Peyer's patch (tissue), 4 donors: ENCODE data around the gene CBLB.

ENCODE experiments used
- CTCF ChIP-seq, 6 experiments: fragments of 450-650 bp in 4 of 6; fragments of 200-600 bp in 2 of 6; sonication (generic) in 1 of 6; IDR thresholded peaks; one replicate each; pipeline ENCODE4 v1.5.1; 2017 to 2019; ENCODE audit warnings: antibody characterized with exemption in 6 of 6, mild to moderate bottlenecking in 3 of 6, moderate library complexity in 1 of 6
- POLR2A ChIP-seq, 2 donors: fragments of 450-650 bp; IDR thresholded peaks; one replicate each; pipeline ENCODE4 v1.5.1; 2017; ENCODE audit warnings: antibody characterized with exemption in 2 of 2, mild to moderate bottlenecking in 2 of 2, moderate library complexity in 2 of 2

DNA sequence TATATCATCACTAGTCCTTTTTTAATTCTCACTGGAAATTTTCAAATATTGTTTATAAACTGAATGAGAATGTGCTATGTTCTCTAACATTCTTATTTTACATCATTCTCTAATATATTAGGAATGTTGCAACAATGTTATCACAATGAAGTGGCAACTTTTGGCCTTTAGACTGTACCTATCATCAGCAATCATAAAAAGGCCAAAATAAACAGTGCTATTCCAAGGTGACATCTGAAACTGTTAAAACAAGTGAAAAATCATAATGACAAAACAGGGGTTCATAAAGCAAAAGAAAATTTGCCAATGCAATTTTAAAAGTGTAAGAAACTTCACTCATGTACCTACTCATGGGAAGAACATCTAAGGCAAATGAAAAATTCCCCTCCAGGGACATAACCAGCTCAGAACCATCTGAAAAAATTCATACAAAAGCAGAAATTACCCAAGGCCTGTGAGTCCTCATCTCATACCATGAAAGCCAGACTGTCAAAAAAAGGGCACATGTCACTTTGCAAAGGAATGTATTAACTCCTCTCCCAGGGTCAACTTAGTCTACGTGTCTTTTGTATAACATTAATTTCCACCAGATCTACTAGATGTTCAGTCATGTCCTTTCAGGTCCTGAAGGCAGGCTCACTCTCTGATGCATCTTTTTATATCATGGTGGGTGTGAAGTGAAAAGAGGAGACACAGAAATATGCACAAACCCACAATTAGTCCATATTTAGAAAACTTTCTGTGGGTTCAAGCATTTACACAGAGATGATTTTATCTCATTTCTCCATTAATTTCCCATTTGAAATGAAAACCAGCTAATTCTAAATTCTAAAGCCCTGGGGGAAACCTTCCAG, 211.9 kb downstream of the CBLB start:
- no peak for TF ChIP-seq CTCF (IDR thresholded peaks at IDR 0.05)
- TF ChIP-seq POLR2A (IDR thresholded peaks at IDR 0.05), result no peak
